NCI-H1105 treated with DMSO at 0.1 percent for 48 hours (cell line): Measurements from ENCODE around the gene FLT3.
"Not testable (repeated sequence)": the region's sequence is repeated elsewhere in the genome, so short reads cannot be mapped to it uniquely, and the experiment has no call there.

ENCODE experiments used
- DNase-seq: peaks from one replicate; lab custom pipeline; 2025; lab: John Stamatoyannopoulos, UW

Gene FLT3

DNA sequence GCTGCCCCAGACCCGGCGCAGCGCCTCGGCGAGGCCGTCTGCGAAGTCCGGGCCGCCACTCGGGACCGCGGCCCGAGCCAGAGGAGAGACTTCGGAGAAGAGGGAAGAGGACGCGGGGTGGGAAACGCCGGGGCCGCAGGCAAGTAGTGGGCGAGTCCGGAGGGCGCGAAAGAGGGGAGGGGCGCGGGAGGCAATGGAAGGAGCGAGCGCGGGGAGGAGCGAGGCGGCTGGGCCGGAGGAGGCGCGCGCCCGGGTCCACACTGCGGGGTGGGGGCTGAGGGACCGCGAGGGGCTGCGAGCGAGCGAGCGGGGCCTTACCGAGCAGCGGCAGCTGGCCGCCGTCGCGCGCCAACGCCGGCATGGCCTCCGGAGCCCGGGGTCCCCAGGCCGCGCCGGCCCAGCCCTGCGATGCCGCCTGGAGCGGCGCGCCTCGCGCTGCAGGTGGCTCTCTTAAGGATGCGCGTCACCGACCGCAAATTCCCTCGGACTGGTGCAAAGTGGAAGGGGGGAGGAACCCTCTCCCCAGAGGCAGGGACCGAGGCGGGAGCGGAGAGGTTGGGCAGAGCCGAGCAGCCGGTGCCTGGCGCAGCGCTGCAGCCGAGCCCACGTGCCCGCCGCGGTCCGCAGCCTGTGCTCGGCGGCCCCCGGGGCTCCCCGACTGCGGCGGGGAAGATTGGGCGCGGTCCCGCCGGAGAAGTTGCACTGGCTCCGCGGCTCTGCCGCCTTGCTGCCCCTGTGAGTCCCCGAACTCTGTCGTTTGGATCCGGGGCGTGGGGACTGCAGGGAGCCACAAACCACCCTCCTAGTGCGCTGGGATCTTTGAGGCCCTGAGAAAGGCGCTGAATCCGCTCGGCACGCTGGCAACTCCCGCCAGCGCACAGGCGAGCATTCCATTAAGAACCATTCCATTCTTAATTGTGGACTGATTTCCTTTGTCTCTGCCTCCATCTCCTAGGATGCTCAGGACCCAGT, at the start of gene FLT3:
Gene FLT3, minus strand, starts transcription at position 427 of the 972 bp plus-strand sequence. Its CDS starts 66 bp downstream, at position 361.
- DNase-seq, result no peak

DNA sequence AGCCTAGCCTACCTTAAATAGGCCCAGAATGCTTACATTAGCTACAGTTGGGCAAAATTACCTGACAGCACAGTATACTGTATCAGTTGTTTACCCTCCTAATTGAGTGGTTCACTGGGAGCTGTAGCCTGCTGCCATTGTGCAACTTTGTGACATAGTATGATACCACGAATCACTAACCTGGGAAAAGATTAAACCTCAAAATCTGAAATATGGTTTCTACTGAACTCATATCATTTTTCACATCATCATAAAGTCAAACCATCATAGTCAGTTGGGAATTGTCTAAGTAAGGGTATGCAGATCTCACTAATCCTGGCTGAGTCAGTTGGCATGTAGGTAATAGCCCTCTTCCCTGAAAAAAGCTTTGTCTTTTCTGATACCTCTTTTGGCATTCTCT, 47.1 kb upstream of the FLT3 start:
- no peak for DNase-seq

DNA sequence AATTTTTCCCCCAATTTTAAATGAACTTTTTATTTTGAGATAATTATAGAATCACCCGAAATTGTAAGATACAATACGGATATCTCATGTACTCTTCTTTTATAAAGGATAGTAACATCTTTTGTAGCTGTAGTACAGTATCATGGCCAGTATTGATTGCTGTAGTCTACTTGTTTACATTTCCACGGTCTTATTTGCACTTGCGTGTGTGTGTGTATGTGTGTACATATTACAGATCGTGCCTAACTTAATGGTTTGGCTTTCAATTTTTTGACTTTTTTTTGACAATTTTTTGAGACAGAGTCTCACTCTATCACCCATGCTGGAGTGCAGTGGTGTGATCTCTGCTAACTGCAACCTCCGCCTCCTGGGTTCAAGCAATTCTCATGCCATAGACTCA, 44.7 kb upstream of the FLT3 start:
- DNase-seq, result no peak

DNA sequence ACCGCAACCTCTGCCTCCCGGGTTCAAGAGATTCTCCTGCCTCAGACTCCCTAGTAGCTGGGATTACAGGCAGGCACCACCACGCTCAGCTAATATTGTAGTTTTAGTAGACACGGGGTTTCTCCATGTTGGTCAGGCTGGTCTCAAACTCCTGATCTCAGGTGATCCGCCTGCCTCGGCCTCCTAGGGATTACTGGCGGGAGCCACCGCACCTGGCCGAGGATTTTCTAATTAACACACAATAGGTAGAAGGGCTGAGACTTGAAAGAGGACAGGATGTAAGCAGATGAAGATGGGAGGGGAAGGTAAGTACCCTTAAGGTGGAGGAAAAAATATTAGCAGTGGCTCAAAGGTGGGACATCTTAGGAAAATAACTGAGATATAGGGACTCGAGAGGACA, 41.2 kb upstream of the FLT3 start:
- DNase-seq, result not testable (repeated sequence)

DNA sequence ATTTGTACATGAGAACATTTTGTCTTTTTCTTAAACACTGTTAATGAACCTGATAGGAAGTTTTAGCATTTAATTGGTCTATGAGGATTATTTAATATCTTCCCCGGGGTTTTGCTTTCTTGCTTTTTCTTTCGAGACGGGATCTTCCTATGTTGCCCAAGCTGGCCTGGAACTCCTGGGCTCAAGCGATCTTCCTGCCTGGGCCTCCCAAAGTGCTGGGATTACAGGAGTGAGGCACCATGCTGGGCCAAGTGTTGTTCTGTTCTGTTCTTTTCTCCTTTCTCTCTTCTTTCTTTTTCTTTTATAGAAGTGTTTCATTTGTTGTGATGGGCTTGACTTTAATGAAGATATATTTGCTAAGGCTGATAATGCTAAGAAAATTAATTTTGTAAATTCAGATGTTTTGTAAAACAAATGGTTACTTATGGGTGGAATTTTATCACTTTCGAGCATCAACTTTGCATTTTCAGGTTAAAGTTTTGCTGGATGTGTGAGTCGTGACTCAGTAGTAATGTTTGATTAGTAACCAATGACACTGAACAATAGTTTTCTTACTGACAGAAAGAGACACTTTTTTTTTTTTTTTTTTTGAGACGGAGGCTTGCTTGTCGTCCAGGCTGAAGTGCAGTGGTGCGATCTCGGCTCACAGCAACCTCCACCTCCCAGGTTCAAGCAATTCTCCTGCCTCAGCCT, 40.2 kb upstream of the FLT3 start:
- DNase-seq, result no peak

DNA sequence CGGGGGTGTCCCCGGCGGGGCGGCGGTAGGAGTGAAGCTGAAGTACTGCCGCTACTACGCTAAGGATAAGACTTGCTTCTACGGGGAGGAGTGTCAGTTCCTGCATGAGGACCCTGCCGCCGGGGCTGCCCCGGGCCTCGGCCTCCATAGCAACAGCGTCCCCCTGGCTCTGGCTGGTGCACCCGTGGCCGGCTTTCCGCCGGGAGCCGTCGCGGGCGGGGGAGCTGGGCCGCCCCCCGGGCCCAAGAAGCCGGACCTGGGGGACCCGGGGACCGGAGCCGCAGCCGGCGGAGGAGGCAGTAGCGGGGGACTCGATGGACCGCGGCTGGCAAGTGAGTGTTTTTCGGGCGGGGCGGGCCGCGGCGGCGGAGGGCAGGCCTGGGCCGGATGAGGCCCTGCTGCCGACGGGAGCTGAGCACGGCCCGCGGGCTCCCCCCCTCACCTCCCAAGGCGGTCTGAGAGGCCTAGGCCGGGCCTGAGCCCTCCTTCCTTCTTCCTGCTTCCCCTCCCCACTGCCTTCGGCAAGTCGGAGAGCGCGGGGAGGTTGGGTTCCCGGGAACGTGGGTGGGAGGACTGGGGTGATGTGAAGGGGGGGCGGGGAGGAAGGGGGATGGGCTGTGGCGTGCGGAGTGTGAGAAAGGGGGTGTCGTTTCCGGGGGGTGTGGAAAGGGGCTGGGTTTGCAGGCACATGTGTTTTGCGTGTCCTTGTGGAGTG, 38.5 kb upstream of the FLT3 start:
- peak; percentile 34 for DNase-seq

DNA sequence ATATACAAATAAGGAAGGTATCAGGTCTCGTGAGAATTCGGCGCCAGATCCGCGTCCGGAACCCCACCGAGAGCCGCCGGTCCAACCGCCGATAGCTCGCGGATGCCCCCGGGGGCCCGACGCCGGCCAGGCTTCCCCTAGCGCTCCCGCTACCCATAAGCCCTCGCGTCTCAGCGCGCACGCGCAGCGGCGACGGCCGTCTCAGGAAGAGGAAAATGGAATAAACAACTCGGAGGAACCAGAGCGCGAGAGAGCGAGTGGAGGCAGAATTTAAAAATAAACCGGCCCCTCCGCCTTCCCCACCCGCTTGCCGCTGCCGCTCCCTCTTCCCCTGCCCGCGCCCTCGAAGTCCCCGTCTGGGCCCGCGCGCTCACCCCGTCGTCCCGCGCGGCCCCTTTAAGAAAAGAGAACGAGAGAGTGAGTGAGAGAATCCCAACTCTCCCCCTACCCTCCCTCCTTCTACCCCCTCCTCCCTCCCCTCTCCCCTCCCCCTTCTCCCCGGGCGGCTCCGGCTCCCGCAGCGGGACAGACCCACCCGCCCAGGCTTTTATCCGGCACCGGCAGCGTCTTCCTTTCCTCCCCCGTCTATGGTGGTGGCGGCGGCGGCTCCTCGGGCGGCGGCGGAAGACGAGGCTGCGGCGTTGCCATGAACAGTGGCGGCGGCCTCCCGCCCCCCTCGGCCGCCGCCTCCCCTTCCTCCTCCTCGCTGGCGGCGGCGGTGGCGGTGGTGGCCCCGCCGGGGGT, 37.8 kb upstream of the FLT3 start, which contains the start of gene PAN3:
Gene PAN3, plus strand, starts transcription at position 534 of the 744 bp plus-strand sequence. Its CDS starts 113 bp downstream, at position 647.
- DNase-seq, result peak; percentile 60

DNA sequence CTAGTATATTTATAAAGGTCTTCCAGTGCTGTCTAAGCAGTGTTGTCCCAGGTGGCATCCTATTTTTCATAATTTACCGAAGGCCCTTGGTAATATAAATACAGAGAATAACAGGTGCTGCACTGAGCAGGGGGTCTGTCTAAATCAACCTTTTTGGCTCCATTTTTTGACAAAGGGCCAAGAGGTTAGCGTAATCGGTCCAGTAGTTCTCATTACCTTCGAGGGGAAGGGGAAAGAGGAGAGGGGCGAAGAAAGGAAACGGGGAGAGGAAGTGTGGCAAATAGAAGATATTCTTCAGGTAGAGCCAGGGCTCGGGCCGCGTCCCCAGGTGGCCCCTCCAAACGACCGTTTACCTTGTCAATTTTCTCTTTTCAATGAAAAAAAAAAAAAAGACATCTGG, 37.2 kb upstream of the FLT3 start:
- peak; percentile 38 for DNase-seq

DNA sequence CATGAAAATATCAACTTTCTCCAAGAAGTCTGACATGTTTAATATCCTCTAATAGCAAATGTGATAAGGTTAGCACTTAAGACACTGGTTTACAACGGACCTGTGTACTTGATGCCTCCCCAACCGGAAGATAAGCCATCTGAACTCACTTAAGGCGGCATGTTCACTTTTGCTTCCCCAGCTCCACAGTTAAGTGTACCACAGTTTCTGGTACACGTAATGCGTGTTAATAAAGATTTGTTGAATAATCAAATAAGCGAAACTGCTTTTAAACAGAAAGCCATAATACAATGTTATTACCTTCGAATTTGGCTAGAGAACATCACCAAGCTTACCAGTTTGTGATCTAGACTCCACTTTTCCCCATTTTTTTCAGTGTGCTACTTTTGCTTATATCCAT, 36.5 kb upstream of the FLT3 start:
- DNase-seq, result no peak

DNA sequence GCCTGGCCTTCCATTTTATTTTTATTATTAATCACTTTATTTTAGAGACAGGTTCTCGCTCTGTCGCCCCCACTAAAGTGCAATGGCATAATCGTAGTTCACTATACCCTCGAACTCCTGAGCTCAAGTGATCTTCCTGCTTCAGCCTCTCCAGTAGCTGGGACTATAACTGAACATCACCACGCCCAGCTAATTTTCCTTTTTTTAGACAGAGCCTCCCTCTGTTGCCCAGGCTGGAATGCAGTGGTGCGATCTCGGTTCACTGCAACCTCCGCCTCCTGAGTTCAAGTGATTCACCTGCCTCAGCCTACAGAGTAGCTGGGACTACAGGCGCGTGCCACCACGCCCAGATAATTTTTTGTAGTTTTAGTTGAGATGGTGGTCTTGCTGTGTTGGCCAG, 31.3 kb upstream of the FLT3 start:
- no peak for DNase-seq

DNA sequence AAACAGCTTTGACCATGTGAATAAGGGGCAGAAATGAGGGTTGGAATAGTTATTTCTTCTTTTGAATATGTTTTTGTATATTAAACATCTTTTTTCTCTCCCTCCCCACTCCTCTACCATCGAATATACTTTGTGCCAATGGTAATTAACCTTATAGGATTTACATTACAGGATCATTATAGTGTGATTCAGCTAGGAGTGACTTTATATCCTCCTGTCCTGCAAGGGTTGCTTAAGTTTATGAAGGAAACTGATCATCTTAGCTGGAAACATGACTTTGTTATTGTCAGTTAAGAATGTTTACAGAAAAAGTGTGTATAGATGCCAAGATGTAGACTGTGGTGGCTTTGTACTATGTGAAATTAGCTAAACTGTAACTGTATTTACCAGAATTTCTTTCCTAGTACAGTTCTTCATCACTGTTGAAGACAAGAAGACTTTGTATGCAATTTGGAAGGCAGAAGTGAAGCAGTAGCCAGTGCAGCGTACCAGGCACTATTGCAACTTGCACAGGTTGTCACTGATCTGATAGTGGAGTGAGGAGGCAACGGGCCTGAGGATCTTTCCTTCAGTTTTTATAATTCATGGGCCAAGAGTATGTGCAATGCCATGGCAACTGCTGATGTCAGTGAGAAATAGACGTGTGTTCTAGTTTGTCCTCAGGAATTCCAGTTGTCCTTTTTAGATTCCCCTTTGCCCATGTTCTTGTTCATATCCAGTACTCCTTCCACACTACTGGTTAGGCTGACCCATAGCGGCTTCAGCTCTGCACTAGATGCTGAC, 29.7 kb upstream of the FLT3 start:
- no peak for DNase-seq

DNA sequence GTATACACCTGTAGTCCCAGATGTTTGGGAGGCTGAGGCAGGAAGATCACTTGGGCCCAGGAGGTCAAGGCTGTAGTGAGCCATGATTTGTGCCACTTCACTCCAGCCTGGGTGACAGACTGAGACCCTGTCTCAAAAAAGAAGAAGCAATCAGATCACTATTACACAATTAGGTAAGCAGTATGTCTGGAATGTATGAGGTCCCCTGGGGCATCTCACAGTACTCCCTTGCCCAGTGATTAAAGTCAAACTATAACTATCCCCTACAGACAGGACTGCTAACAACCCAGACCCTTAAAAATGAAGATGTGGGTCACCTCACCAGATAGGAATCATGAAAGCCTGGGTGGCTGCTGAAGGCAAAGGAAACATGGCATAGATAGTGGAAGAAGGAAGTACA, 28.6 kb upstream of the FLT3 start:
- no peak for DNase-seq

DNA sequence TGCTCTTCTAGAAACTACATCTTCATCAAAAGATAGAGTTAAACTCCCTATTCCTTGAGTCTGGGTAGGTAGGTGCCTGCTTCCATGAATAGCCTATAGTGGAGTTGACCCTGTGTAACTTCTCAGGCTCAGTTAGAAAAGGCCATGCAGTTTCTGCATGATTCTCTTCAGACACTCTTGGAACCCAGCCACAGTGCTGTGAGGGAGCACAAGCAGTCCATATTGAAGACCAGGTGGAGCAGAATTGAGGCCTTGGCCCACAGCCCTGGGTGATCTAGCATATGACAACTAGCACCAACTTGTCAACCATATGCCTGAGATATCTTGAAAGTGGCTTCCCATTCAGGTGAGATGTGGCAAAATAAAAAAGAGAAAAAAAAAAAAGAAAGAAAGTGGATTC, 27.7 kb upstream of the FLT3 start:
- DNase-seq, result no peak

DNA sequence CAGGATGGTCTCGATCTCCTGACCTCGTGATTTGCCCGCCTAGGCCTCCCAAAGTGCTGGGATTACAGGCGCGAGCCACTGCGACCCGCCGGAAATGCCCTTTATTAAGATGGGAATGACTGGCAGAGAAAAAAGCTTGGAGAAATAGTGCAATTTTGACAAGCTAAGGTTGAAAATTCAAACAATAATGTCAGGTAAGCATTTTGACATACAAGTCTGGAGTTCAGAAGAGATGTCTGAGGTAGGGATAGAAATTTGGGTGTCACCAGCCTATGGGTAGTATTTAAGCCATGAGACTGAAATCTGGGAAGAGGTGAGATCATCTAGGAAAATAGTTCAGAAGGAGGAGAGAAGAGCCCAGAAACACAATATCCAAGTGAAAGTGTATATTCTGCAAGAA, 20.8 kb upstream of the FLT3 start:
- DNase-seq, result no peak

DNA sequence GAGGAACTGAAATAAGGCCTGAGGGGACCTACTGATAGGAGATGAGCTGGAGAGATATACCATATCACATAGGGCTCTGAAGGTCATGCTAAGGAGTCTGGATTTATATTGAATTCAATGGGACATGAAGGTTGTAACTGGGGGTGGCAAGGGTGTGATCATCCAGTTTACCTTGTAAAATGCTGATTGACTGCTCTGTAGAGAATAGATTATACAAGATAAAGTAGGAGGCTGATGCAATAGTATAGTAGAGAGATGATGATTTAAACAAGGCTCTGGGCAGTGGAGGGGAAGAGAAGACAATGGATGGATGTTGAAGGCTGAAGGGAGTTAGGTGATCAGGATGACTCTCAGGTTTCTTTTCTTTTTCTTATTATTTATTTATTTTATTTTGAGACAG, 19.9 kb upstream of the FLT3 start:
- DNase-seq, result no peak

DNA sequence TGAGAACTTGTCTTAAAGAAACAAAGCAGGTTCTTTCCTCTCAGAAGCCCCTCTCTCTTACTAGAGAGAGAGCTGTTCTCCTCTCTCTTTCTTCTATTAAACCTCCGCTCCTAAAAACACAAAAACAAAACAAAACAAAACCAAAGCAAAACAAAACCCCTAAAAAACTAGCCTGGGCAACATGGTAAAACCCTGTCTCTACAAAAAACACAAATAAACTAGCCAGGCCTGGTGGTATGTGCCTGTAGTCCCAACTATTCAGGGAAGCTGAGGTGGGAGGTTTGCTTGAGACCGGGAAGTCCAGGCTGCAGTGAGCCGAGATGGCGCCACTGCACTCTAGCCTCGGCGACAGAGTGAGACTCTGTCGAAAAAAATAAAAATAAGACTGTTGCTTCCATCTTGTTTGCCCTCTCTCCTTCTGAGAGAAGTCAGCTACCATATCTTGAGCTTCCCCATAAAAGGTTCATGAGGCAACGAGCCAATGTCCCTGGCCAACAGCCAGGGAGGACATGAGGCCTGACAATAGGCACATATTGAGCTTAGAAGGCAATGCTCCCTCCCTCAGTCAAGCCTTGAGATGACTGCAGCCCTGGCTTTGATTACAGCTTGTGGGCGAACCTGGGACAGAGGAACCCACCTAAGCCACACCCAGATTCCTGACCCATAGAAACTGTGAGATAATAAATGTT, 17.5 kb upstream of the FLT3 start:
- peak; percentile 16 for DNase-seq

DNA sequence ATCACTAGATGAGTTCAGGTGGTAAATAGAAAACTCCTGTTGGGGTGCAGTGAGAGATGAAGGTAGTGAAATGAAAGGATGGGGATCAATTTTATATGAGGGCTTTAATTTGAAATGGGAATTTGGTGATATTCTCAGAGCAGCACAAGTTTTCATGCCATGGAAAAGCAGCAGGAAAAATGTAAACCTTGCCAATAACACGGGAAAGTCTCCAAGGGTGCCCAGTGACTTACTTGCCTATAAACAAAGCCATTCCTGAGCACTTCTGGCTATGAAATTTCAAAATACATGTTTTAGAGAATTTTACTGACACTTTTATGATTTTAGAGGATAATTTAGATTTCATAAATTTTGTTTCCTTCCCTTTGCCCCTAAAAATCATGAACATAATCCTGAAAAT, 16.4 kb upstream of the FLT3 start:
- DNase-seq, result no peak

DNA sequence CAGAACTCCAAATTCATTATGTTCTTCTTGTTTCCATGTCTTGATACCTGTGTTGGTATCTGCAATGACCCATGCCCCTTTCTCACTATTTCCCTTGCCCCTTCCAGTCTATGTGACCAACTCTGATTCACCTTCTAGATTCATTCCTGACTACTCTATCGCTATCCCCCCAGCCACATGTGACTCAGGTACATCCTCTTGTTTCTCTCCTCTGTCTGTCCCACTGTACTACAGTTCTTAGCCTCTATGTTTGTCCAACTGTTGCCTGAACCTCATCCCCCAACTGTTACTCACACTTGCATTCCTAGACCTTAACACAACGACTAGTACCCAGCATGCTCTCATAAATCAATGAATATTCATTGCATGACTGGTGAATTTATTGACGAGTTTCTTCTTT, 10.0 kb upstream of the FLT3 start:
- DNase-seq, result no peak

DNA sequence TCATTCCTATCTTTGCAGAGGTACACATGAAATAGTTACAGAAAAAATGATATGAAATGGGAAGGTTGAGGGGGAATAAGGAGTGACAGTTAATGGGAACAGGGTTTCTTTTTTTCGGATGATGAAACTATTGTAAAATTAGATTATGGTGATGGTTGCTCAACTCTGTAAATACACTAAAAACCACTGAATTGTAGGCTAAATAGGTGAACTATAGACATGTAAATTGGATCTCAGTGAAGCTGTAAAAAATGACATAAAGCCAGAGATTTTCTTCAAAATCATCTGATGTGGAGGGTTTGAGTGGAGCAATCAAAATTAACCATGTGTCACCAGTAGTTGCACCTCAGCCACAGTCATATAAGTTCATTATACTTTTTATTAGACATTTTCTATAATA, 6.6 kb upstream of the FLT3 start:
- DNase-seq, result no peak

DNA sequence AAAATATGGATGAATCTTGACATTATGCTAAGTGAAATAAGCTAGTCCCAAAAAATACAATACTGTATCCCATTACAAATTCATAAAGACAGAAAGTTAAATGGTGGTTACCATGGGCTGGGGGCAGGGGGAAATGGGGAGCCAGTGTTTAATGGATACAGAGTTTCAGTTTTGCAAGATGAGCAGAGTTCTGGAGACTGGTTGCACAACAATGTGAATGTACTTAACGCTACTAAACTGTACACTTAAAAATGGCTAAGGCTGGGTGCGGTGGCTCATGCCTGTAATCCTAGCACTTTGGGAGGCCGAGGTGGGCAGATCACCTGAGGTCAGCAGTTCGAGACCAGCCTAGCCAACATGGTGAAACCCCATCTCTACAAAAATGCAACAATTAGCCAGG, 1.5 kb upstream of the FLT3 start:
- DNase-seq, result not testable (repeated sequence)
